Anterior cingulate cortex (tissue), 58 donors: ENCODE results near the gene SKAP1.
"Not testable (repeated sequence)": the region's sequence is repeated elsewhere in the genome, so short reads cannot be mapped to it uniquely, and the experiment has no call there.

ENCODE experiments used
- DNase-seq, 58 donors: peaks; one replicate each; lab custom pipeline; 2025; lab: John Stamatoyannopoulos, UW

Gene SKAP1

DNA sequence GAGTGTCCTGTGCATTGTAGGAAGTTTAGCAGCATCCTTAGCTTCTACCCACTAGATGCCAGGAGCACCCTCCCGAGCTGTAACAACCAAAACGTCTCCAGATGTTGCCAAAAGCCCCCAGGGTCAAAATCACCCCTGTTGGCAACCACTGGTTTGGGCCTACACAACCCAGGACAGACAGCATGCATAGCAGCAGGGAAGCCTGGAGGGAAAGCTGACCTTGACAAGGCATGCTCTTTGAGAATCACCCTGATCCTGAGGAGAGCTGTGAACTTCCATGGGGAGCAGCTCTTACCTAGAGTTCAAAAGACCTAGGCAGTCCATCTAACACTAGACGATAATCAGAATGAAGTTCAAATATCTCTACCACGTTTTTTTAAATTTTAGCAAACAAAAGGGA is 9.2 kb downstream of the SKAP1 start:
- DNase-seq, result no peak

DNA sequence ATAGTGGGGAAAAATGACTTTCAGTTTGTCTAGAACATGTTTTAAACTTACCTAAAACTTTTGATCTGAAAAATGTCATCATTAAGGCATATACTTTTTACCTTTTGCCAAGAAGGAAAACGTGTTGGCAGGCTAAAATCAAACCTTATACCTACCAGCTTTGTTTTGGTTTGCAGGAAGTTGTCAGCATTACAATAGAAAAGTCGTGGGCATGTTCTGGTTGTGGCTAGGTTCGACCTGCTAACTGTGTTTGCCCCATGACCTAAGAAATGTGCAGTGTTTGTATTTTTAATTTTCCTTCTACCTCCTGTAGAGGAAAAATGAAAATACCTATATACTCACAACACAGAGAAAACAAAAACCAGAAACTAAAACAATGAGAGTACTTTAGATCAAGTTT is 13.0 kb downstream of the SKAP1 start:
- no peak for DNase-seq

DNA sequence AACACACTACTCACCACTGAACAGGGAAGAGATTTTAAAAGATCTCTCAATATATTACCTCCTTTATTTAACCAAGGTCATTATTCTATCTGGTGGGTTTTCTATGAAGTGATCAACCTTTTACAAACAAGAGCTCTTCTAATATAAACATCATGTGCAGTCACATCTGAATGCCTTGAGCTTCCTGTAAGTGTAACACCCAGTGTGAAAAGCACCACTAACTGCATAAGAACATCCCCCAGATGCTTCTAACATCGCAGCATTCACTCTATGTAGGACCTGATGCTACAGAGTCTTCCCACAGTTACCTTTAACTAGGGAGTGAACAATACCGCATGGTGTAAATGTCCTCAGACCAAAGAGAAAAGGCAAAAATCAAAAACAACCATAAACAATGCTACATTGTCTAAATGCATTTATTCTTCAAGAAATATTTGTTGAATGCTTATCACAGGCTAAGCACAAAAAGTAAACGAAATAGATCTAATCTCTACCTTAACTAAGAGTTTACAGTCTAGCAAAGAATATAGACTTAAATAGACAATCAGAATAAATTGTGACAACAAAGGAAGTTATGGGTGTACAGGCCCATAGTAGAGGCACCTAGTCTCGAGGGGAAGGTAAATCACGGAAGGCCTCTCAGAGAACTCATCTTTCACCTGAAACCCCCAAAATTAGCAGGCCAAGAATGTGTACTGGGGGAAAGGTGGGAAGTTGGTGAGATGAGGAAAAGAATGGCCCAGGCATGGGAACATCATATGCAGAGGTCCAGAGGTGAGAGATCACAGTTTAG is 16.2 kb downstream of the SKAP1 start:
- no peak for DNase-seq

DNA sequence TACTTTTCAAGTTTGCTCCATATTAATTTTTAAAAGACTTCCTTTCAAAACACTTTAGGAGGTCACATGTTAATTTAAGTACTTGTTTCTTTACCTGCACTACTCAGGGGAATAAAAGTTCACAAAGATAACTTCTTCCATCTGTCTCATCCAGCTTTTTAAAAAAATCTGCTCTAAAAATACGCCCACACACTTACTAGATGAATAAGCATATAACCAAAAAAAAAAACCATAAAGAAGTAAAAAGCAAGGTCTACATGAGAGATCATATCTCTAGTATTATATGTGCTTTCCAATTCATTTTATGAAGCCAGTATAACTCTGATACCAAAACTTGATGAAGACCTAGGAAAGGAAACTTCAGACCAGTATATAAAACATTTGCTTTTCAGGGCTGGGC is 17.2 kb downstream of the SKAP1 start:
- DNase-seq, result no peak

DNA sequence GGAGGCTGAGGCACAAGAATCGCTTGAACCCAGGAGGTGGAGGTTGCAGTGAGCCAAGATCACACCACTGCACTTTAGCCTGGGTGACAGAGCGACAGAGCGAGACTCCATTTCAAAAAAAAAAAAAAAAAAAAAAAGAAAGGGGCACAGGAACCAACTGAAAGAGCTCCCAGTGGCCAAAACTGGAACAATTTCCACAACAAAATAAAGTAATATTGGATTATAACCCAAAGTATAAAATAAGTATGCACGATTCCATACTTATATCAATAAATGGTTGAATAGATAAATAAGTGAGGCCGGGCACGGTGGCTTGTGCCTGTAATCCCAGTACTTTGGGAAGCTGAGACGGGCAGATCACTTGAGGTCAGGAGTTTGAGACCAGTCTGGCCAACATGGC is 19.2 kb downstream of the SKAP1 start:
- not testable (repeated sequence) for DNase-seq

DNA sequence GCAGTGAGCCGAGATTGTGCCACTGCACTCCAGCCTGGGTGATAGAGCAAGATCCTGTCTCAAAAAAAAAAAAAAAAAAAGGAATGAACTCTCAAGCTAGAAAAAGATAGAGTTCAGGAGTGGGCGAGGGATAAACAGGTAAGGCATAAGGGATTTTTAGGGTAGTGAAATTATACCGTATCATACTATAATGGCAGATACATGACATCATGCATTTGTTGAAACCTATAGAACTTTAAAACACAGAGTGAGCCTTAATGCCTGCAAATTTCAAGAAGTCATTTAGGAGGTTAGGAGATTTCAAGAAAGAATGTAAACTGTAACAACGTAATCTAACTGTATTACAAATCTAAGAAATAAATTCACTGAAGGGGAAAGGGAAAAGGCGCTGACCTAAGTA is 20.4 kb downstream of the SKAP1 start:
- no peak for DNase-seq

DNA sequence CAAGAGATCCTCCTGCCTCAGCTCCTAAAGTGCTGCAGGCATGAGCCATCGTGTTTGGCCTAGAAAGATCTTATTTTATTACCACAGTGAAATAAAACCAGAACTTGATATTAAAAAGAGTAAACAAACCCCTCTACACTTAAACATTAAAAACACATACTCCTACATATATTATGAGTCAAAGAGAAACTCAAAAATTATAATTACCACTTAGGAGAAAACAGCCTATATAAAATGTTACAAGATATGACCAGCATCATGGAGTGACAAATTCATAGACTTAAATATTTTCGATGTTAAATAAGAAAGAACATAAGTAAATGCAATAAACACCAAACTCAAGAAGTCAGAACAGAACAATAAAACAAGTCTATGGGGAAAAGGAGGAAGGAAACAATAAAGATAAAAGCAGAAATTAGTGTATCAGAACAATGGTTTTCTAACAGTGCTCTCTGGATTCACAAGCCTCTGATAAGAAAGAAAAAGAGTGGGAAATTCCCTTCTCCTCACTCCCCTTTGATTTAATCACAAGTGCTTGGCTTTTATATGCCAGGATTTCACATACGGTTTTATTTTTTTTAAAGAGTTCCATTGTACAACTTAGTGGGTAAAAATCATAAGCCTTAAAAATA is 23.0 kb downstream of the SKAP1 start:
- DNase-seq, result no peak

DNA sequence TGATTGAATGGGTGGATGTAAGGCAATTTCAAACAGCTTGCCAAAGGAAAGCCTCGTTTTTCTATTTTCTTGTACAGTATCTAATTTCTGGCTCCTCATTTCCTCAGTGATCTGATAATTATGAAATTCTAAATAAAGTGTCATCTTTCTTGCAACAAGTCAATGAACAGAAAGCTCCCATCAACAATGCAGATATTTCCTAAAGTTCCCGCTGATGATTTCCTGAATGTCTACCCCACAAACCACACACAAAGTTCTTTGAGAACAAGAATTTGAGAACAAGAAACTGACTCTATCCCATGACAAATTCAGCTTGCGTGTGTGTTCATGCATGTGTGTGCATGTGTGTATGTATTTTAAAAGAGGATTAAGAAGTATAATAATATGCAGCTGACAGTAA is 35.2 kb downstream of the SKAP1 start:
- DNase-seq, result no peak

DNA sequence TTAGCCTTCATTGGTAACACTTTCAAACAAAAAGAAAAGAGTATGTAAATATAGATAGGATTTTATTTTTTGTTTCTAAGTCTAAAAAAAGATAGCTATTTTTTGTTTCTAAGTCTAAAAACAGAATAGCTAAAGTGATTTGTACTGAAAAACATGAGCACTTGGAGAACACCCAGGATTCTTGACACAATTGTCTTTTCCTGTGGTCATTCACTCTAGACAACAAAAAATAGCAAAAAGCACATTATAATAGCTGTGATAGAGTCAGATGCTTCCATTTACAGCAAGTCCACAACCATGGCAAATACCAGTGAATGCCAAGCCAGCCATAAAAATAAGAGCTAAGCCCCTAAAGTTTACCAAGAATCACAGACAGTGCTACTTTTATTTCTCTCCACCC is 36.7 kb downstream of the SKAP1 start:
- DNase-seq, result no peak

DNA sequence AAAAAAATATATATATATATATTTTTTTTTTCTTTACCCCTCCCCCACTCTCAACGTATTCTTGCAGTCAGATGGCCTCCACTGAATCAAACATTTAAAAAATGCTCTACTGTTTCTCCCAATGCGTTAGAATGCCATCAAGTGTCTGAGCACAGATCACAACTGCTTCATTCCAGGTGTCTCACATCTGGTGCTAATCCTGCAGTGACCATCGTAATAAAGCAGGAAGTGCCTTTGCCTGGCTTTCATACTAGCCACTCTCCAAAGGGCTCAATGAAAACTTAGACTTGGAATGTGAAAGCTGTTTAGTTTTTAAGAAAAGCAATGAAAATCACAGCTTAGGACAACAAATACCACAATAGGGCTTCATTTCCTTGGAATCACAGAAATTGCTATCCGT is 37.2 kb downstream of the SKAP1 start:
- no peak for DNase-seq

DNA sequence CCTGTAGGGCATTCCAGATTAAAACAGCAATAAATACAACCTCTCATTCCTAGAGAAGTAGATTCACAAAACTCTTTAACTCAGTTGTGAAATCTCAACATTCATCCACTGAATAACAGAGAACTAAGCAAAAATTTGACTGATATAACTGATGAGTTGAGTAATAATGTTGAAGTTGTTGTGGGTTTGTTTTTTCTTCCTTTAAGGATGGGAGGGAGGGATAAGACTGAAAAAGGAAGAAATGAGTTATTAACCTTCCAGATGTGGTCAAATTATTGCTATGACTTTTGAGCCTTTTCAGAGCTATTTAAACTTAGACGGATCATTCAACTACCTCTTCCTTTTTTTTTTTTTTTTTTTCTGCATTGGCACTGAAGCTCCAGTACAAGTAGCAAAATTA is 38.6 kb downstream of the SKAP1 start:
- no peak for DNase-seq

DNA sequence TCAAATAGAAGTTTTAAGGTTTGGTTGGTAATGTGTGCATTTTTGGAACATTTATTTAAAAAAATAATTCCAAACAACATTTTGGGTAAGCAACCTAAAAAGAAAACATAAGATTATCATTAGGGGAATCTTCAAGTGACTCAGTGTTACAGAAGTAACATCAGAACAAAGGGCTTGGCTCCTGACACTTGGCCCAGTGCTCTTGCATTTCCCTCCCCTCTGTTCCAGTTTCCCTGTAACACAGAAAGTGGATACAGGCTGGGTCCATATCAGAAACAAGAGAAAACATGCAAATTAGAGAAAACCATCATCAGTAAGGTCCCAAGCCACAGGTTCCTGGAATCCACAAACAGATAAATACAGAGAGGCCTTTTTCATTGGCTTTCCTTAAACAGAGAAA is 40.1 kb downstream of the SKAP1 start:
- no peak for DNase-seq

DNA sequence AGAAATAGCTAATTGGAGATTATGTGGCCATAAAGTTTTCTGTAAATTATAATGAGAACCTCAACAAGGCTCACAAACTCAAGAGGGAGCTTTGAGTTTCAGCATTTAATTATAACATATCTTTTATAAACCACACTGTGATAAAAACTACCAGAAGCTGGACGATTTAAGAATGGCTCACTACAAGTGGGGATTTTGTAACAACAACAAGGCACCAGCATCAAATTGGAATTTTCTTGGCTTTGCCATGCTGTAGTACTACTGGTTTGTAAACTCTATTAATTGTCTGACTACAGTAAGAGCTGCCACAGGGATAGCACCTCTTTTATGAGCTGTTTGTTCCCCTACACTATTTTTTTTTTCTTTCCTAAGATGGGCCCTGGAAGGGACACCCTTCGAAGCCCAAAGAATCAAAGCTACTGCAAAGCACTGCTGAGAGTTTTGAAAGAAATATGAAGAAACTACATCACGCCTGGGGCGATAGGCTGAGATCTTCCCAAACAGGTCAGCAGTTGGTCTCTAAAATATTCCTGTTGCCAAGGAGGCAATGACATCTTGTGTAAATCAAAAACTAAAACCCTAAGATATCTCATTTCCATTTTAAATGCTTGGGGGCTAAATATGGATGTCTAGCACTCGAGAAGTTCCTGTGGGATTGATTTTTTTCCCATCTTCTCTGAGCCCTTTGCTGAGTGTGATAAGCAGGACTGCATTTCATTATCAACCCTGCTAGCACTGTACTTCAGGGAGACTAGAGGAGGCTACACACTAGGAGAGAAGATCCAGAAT is 40.9 kb downstream of the SKAP1 start:
- no peak for DNase-seq

DNA sequence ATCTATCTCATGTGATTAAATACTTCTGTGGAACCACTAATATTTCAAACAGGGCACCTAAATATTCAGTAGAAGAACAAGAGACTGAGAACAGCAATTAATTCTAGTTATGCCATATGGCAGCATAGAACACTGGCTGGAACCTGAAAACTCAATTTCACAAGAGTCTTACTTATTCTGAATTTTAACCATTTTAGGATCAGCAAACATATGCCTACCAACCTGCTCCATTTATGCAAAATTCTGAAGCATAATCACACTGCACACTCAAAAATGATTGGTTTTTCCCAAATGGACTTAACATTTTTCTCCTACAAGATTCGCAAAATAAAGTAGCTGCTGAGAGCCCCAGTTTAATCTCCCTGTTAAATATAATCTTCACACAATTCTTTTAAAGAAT is 43.2 kb downstream of the SKAP1 start:
- DNase-seq, result peak in 1 of 58 donors; percentile 0

DNA sequence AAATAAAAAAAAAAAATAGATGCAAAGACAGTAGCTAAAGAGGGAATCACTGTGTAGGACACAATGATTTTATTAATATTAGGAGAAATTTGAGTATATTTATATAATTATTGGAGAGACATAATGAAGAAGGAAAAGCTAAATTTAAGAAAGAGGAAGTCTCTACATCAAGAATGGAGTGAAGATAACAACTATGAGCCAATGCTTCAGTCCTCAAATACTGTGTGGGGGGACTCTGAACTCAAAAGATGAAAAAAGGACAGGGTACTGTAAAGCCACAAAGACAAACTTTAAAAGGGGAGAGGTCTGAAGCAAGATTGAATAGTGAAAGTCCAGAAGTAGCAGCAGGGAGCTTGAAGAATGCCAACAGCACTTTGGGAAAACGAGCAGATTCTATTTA is 44.7 kb downstream of the SKAP1 start:
- no peak for DNase-seq

DNA sequence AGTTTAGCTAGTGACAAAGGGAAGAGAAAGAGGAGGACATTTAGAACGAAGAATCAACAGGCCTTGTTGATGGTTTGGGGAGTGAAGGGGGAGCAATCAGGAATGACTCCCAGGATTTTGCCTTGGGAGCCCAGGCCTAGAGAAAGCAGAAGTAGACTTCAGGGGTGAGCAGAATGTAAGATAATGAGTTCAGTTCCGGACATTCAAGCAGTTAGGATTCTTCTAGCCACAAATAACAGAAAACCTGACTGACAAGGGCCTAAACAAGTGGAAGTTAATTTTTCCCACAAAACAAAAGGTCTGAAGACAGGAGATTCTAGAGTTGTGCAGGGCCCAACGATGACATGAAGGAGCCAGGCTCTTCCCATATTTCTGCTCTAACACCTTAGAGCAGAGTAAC is 45.9 kb downstream of the SKAP1 start:
- no peak for DNase-seq

DNA sequence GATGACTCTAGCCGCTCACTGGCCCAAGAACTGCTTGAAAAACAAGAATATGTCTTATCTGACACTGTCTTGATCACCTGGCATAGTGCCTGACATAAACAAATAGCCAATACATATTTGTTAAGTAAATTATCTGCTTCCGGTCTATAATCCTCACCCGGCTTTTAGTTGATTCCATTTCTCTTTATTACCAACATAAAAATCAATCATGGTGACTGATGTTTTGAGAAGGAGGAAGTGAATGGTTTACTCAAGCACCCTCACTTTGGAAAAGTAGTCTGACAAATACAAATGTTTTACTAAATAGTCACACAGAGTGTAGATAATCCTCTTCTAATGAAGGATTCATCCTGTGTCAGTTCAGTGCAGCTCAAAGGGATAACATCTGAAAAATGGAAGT is 47.0 kb downstream of the SKAP1 start:
- no peak for DNase-seq

DNA sequence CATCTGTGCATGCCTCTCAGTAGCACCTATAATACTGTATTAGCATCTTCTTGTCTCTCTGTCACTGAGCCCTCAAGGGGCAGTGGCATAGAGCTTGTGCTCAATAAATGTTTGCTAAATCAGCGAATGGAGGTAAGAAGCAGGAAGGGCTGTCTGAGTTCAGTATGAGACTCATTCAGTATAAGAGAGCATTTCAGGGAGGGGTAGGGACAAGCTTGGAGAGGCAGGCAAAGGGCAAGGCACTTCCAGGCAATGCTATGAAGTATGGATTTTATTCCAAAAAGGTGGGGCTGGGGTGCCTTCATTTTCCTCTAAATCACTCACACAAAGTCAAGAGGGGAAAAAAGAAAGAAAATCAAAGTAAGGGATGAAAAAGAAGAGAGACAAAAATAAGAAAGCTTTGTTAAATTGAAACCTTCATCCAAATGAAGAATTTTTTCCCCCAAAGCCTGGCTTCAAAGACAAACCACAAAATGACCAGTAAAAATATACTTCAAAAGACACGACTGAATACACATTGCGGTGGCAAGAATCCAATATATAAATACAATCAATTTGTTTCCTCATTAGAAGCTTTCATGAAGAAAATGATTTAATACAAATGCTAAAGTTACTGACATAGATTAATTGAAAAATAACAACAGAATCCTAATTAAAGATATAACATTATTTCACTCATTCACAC is 51.2 kb downstream of the SKAP1 start:
- DNase-seq, result no peak

DNA sequence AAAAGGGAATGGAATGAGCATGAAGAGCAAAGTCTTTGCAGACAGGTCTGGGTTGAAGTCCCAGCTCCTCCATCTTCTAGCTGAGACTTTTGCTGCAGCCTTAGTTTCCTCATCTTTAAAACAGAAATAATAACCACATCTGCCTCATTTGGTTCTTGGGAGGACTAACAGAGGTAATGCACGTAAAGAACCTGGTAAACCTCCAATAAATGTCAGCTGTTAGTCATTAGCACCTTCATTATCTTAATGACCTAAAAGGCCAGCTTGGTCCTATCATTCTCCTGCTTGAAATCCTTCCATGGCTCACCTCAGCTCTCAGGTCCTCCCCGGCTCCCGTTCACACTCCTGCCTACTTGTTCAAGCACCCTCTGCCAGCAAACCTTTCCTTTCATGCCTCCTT is 51.8 kb downstream of the SKAP1 start:
- DNase-seq, result no peak

DNA sequence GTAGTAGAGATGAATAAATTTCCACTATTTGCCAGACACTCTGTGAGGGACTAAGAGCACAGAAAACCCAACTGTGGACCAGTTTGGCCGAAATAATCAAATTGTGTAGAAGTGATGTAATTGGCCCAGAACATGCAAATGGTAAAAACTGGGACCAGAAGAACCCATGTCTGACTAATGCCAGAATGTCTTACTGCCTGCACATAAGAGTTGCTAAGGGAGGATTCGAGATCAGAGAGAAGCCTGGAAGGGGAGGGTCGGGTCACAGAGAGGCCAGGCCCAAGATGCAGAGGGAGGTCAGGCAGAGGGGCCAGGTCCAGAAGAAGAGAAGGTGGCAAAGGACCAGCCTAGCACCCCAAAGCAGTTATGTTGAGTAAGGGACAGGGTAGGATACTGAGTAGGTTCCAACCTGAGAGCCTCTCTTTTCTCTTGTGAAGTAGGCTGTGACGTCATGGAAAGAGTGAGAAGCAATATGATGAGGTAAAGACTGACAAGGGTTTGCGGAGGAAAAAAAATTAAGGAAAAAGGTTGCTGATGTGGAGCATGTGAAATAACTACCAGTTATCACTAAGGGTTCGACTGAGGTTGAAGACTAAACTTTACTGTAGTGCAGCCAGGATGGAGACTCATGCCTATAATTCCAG is 53.2 kb downstream of the SKAP1 start:
- DNase-seq, result no peak

DNA sequence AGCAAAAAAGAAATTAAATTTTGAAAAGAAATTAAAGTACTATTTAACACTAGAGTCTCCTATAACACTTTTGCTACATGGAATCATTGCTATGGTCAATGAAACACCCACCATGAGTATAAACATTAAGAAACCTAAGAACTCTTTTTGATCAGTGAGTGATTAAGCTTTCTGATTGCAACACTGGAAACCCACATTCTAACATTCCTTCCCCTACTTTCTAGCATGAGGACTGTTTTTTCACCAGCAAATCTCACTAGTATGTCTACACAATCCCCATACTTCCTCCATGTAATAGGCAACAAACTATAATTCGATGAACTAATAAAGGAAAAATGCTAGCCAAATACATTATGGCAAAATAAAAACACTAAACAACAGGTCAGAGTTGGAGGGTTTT is 54.7 kb downstream of the SKAP1 start:
- no peak for DNase-seq
